ENCODE results near the gene DOCK1.

Gene DOCK1

GRCh38 chr10:127262606-127263005, 357.4 kb downstream of the DOCK1 start:
- no peak for TF ChIP-seq POLR2A (IDR thresholded peaks at IDR 0.05; ENCODE audit: extremely low read depth, insufficient read length)
- TF ChIP-seq MAX (IDR thresholded peaks at IDR 0.05; ENCODE audit: low read depth, low read length), result no peak
- TF ChIP-seq MYC (IDR thresholded peaks at IDR 0.05; ENCODE audit: low read depth, low read length), result no peak
- TF ChIP-seq CTCF (IDR thresholded peaks at IDR 0.05; ENCODE audit: low read depth, low read length), result no peak
- no peak for DNase-seq (ENCODE audit: low read depth)
- no peak overlapping the region for H3K4me3 ChIP-seq (ENCODE audit: low read depth, low read length)

- H3K4me3 ChIP-seq (ENCODE audit: low read depth, low read length), result no peak overlapping the region
- TF ChIP-seq MYC (IDR thresholded peaks at IDR 0.05; ENCODE audit: low read depth, low read length), result no peak
- TF ChIP-seq CTCF (IDR thresholded peaks at IDR 0.05; ENCODE audit: low read depth, low read length), result no peak
- DNase-seq (ENCODE audit: low read depth), result no peak
These were observed 360.1 kb downstream of the DOCK1 start for GRCh38 chr10:127265288-127265687.

GRCh38 chr10:127266431-127266830, 361.2 kb downstream of the DOCK1 start:
- no peak for DNase-seq (ENCODE audit: low read depth)
- no peak overlapping the region for H3K4me3 ChIP-seq (ENCODE audit: low read depth, low read length)
- TF ChIP-seq MYC (IDR thresholded peaks at IDR 0.05; ENCODE audit: low read depth, low read length), result no peak
- TF ChIP-seq POLR2A (IDR thresholded peaks at IDR 0.05; ENCODE audit: extremely low read depth, insufficient read length), result no peak
- no peak for TF ChIP-seq MAX (IDR thresholded peaks at IDR 0.05; ENCODE audit: low read depth, low read length)
- TF ChIP-seq CTCF (IDR thresholded peaks at IDR 0.05; ENCODE audit: low read depth, low read length), result no peak

- no peak overlapping the region for H3K4me3 ChIP-seq (ENCODE audit: low read depth, low read length)
- TF ChIP-seq CTCF (IDR thresholded peaks at IDR 0.05; ENCODE audit: low read depth, low read length) (no peak), POLR2A (IDR thresholded peaks at IDR 0.05; ENCODE audit: extremely low read depth, insufficient read length) (no peak), MYC (IDR thresholded peaks at IDR 0.05; ENCODE audit: low read depth, low read length) (no peak), MAX (IDR thresholded peaks at IDR 0.05; ENCODE audit: low read depth, low read length) (no peak)
- DNase-seq (ENCODE audit: low read depth), result no peak
These were observed 362.2 kb downstream of the DOCK1 start for GRCh38 chr10:127267442-127267841.

GRCh38 chr10:127272076-127272475, 366.8 kb downstream of the DOCK1 start:
- no peak overlapping the region for H3K4me3 ChIP-seq (ENCODE audit: low read depth, low read length)
- DNase-seq (ENCODE audit: low read depth), result no peak
- no peak for TF ChIP-seq MYC (IDR thresholded peaks at IDR 0.05; ENCODE audit: low read depth, low read length)
- TF ChIP-seq POLR2A (IDR thresholded peaks at IDR 0.05; ENCODE audit: extremely low read depth, insufficient read length), result no peak
- no peak for TF ChIP-seq MAX (IDR thresholded peaks at IDR 0.05; ENCODE audit: low read depth, low read length)

- DNase-seq (ENCODE audit: low read depth), result no peak
- H3K4me3 ChIP-seq (ENCODE audit: low read depth, low read length), result no peak overlapping the region
- TF ChIP-seq POLR2A (IDR thresholded peaks at IDR 0.05; ENCODE audit: extremely low read depth, insufficient read length) (no peak), MAX (IDR thresholded peaks at IDR 0.05; ENCODE audit: low read depth, low read length) (no peak), MYC (IDR thresholded peaks at IDR 0.05; ENCODE audit: low read depth, low read length) (no peak), CTCF (IDR thresholded peaks at IDR 0.05; ENCODE audit: low read depth, low read length) (no peak)
These were observed 370.0 kb downstream of the DOCK1 start for GRCh38 chr10:127275272-127275671.

All from NB4 (cell line).